Kidney capillary endothelial cell (primary cell): Measurements from ENCODE around the gene ARL16.

Experiments used
- DNase-seq: peaks from one replicate; pipeline ENCODE4 v3.0.0-alpha.2; 2018; ENCODE audit warnings: low spot score

ARL16 gene

DNA sequence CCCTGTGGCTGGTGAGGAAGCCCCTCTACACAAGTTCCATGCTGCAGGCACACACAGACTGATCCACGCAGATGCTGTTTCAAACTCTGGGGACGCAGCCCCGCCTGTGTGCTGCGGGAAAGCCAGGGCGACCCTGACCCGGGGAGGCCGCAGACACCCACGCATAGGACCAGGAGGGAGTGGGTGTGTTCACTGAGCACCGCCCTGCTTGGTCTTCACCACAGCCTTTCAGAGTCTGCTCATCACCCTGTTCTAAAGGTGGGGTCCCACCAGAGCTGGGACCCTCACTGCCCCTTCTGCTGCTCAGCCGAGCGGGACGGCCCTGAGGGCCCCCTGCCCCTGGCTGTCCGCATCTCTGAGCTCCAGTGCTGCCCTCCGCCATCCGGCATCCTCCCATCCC is 39.1 kb downstream of the ARL16 start:
- DNase-seq, result no peak

DNA sequence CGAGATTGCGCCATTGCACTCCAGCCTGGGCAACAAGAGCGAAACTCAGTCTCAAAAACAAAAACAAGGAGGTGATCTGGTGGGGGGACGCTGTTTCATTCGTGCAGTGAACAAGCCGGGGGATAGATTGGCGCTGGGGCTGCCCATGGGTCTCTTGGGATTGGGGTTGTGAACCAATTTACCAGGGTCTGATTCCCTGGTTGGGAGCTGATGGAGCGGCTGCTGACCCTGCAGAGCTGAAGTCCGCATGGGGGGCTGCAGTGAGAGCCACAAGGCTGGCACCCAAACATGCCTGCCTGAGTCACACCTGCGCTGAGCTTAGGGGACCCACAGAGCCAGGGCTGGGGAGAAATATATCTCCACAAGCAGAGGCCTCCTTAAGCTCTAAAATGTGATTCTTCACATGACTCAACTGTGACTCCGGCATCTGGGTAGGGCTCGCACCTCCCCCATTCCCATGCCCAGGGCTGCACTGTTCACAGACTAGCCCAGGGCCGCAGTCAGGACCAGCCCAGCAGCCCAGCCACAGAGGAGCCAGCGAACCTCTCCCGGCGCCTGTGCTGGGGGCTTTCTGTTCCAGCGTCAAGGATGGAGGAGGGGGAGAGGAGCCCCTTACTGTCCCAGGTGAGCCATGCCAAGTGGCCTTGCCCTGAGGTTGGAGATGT is 41.6 kb downstream of the ARL16 start:
- peak; percentile 15 for DNase-seq

DNA sequence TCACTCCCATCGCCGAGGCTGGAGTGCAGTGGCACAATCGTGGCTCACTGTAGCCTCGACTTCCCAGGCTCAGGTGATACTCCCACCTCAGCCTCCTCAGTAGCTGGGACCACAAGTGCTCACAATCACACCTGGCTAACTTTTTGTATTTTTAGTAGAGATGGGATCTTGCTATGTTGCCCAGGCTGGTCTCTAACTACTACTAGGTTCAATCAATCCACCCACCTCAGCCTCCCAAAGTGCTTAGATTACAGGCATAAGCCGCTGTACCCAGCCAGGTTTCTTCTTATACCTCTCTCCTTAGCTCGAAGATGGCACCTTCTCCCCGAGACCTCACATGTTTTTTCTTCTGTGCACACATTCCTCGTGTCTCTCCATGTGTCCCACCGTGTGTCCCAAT is 43.6 kb downstream of the ARL16 start:
- DNase-seq, result no peak

DNA sequence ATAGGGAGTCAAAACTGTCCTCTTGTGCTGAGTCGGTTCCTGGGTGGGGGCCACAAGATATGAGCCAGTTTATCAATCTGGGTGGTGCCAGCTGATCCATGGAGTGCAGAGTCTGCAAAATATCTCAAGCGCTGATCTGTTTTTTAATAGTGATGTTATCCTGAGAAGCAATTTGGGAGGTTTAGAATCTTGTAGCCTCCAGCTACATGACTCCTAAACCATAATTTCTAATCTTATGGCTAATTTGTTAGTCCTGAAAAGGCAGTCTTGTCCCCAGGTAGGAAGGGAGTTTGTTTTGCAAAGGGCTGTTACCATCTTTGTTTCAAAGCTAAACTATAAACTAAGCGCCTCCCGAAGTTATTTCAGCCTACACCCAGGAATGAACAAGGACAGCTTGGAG is 44.9 kb downstream of the ARL16 start:
- DNase-seq, result no peak

DNA sequence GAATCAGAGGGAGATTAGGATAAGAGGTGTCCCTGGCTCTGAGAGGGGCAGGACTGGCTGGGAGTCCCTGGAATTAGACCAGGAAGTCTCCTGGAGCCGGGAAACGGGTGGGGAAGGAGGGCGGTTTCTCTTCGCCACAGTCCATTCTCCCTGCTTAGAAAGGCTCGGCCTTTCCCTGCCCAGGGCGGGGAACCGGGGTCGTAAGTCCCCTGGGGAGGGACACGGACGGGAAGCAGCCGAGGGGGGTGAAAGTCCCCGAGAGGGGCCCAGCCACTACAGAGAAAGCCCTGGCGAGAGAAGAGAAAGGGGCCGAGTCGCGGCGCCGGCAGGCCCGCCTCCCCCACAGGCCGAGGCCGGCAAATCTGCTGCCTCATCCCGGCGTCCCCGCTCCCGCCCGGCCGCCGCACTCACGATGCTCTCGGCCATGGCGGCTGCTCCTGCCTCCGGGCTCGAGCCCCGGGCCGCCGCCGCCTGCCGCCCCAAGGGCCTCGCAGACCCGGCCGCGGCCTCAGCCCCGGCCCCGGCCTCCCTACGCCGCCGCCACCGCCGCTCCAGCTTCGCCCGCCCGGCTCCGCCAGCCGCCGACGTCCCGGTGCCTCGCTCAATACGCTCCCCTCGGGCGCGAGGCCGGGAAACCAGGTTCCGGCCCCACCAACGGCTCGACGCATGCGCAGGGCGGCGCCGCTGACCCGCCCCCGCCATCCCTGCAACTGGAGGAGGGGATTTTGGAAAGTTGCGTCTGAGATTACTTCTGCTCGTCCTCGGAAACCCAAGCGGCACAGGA is 46.9 kb downstream of the ARL16 start, which contains the start of the genes NPLOC4 and TSPAN10:
Gene NPLOC4, minus strand, starts transcription at position 608 of the 784 bp plus-strand sequence. Its CDS starts 182 bp downstream, at position 426.
Gene TSPAN10, plus strand, starts transcription at position 692 of the 784 bp plus-strand sequence. CDS start 5,217 bp downstream, outside the sequence.
- DNase-seq, result peak; percentile 75

DNA sequence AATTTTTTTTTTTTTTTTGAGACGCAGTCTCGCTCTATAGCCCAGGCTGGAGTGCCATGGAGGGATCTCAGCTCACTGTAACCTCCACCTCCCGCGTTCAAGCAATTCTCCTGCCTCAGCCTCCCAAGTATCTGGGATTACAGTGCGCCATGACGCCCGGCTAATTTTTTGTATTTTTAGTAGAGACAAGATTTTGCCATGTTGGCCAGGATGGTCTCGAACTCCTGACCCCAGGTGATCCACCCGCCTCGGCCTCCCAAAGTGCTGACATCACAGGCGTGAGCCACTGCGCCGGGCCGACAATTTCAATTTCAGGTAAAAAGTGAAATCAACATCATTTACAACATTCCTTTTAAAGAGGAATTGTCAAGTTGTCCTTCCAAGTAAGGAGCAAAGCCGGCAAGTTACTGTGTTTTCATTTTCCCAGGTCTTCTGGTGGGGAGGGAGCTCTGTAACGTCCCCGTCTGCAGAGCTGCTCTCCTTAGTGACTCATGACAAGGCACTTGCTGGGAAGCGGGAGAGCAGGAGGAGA is 47.6 kb downstream of the ARL16 start:
- no peak for DNase-seq

DNA sequence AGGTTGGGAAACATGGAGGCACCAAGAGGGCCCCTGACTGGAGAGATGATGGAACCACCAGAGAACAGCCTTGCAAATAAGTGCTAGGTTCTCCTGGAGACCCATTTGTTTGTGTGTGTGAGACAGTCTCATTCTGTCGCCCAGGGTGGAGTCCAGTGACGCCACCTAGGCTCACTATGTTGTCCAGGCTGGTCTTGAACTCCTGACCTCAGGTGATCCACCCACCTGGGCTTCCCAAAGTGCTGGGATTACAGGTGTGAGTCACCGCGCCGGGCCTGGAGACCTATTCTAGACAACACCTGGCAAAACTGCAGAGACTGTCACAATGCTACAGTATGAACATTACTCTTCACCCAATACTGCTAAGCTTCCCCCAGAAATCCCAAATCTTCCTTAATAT is 48.2 kb downstream of the ARL16 start:
- no peak for DNase-seq

DNA sequence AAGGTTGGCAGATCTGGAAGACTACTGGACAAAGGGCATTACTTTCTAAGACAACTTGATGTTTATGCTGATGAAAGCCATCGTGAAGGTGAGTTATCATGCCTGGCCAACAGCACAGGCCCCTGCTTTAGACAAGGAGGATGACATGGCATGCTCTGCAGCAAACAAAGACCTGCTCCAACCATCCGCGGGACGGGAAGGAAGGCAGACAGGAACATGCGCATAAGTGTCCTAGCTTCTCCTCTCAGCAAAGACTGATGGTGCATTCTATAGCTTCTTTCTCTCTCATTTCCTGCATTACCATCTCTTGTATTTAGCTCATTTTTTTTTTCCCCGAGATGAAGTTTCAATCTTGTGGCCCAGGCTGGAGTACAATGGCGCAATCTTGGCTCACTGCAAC is 52.1 kb downstream of the ARL16 start:
- DNase-seq, result no peak
